Measurements from ENCODE around the gene CHD6.

The CHD6 gene

GRCh38 chr20:41499064-41499463 lies 119.1 kb downstream of the CHD6 start:
- no peak overlapping the region for H4K91ac ChIP-seq (ENCODE audit: low read length)
- no peaks in the 10 kb centered on the region for H3K9me3 ChIP-seq (ENCODE audit: control insufficient read depth, low read length)
- no peak for DNase-seq
- no peaks in the 10 kb centered on the region for H3K4me1 ChIP-seq (ENCODE audit: control insufficient read depth, insufficient read depth, low read depth, low read length)
- H4K8ac ChIP-seq (ENCODE audit: low read length): no peak overlapping the region
- no peak overlapping the region for H2BK15ac ChIP-seq (ENCODE audit: low read depth, poor library complexity, severe bottlenecking)
- no peak overlapping the region for H2BK120ac ChIP-seq (ENCODE audit: low read depth, low read length)
- H3K18ac ChIP-seq (ENCODE audit: low read depth in 1 of 2, low read length in 2 of 2): no peak overlapping the region
- no peak overlapping the region for H2BK12ac ChIP-seq (ENCODE audit: low read length in 2 of 2)
- peaks cover 7 to 50% of the 10 kb centered on the region in 2 experiments for H3K36me3 ChIP-seq (ENCODE audit: control insufficient read depth in 1 of 2, insufficient read depth in 2 of 2, low read depth in 1 of 2, low read length in 2 of 2)
- no peak overlapping the region for H3K14ac ChIP-seq (ENCODE audit: low read length in 2 of 2)
- no peak overlapping the region for H3K27ac ChIP-seq (ENCODE audit: low read length, poor library complexity, severe bottlenecking)
- H3K9ac ChIP-seq (ENCODE audit: low read length): no peak overlapping the region
- no peak overlapping the region for H3K4me2 ChIP-seq (ENCODE audit: low read length, poor library complexity, severe bottlenecking)
- H3K79me1 ChIP-seq (replicated peaks; ENCODE audit: low read length, poor library complexity, severe bottlenecking): peaks cover 11% of the 10 kb centered on the region
- no peak overlapping the region for H2AK5ac ChIP-seq (ENCODE audit: low read length, severe bottlenecking)
- no peak overlapping the region for H3K4ac ChIP-seq (ENCODE audit: low read depth in 1 of 2, low read length in 2 of 2)
- H3K27me3 ChIP-seq (ENCODE audit: control insufficient read depth in 1 of 2, insufficient read depth in 1 of 2, low read length in 2 of 2): no peaks in the 10 kb centered on the region
- H3K23ac ChIP-seq (ENCODE audit: low read length in 2 of 2): no peak overlapping the region
- no peak overlapping the region for H3K4me3 ChIP-seq (ENCODE audit: insufficient read depth in 1 of 2, low read depth in 1 of 2, low read length in 2 of 2)
- H2BK5ac ChIP-seq (ENCODE audit: low read depth, low read length, poor library complexity, severe bottlenecking): no peak overlapping the region
- H2AFZ ChIP-seq (ENCODE audit: low read depth, low read length): no peak overlapping the region

GRCh38 chr20:41497186-41497895 lies 120.8 kb downstream of the CHD6 start:
- Histone ChIP-seq H2BK5ac (ENCODE audit: low read depth, low read length, poor library complexity, severe bottlenecking) (no peak overlapping the region), H3K27me3 (ENCODE audit: control insufficient read depth in 1 of 2, insufficient read depth in 1 of 2, low read length in 2 of 2) (no peaks in the 10 kb centered on the region), H3K9ac (ENCODE audit: low read length) (no peak overlapping the region), H2BK15ac (ENCODE audit: low read depth, poor library complexity, severe bottlenecking) (no peak overlapping the region), H3K18ac (ENCODE audit: low read depth in 1 of 2, low read length in 2 of 2) (no peak overlapping the region), H2AFZ (ENCODE audit: low read depth, low read length) (no peak overlapping the region), H3K4me2 (ENCODE audit: low read length, poor library complexity, severe bottlenecking) (no peak overlapping the region), H2BK12ac (ENCODE audit: low read length in 2 of 2) (no peak overlapping the region), H3K23ac (ENCODE audit: low read length in 2 of 2) (no peak overlapping the region), H3K79me1 (replicated peaks; ENCODE audit: low read length, poor library complexity, severe bottlenecking) (peaks cover 9% of the 10 kb centered on the region), H3K36me3 (ENCODE audit: control insufficient read depth in 1 of 2, insufficient read depth in 2 of 2, low read depth in 1 of 2, low read length in 2 of 2) (peaks cover 7 to 67% of the 10 kb centered on the region in 2 experiments), H4K8ac (ENCODE audit: low read length) (no peak overlapping the region), H2AK5ac (ENCODE audit: low read length, severe bottlenecking) (no peak overlapping the region), H2BK120ac (ENCODE audit: low read depth, low read length) (no peak overlapping the region), H3K4me3 (ENCODE audit: insufficient read depth in 1 of 2, low read depth in 1 of 2, low read length in 2 of 2) (no peak overlapping the region), H3K4me1 (ENCODE audit: control insufficient read depth, insufficient read depth, low read depth, low read length) (no peaks in the 10 kb centered on the region), H3K9me3 (ENCODE audit: control insufficient read depth, low read length) (no peaks in the 10 kb centered on the region), H3K27ac (ENCODE audit: low read length, poor library complexity, severe bottlenecking) (no peak overlapping the region), H3K14ac (ENCODE audit: low read length in 2 of 2) (no peak overlapping the region), H3K4ac (ENCODE audit: low read depth in 1 of 2, low read length in 2 of 2) (no peak overlapping the region), H4K91ac (ENCODE audit: low read length) (no peak overlapping the region)
- DNase-seq: peak; percentile 86
- 76% methylated on average over 7 of the region's 9 CpGs for WGBS

GRCh38 chr20:41494451-41494850 lies 123.7 kb downstream of the CHD6 start:
- Histone ChIP-seq H3K23ac (ENCODE audit: low read length in 2 of 2) (no peak overlapping the region), H2AFZ (ENCODE audit: low read depth, low read length) (no peak overlapping the region), H3K79me1 (replicated peaks; ENCODE audit: low read length, poor library complexity, severe bottlenecking) (peaks cover 12% of the 10 kb centered on the region), H3K14ac (ENCODE audit: low read length in 2 of 2) (no peak overlapping the region), H2BK120ac (ENCODE audit: low read depth, low read length) (no peak overlapping the region), H4K8ac (ENCODE audit: low read length) (no peak overlapping the region), H3K18ac (ENCODE audit: low read depth in 1 of 2, low read length in 2 of 2) (no peak overlapping the region), H3K27ac (ENCODE audit: low read length, poor library complexity, severe bottlenecking) (no peak overlapping the region), H3K4me3 (ENCODE audit: insufficient read depth in 1 of 2, low read depth in 1 of 2, low read length in 2 of 2) (no peak overlapping the region), H2BK12ac (ENCODE audit: low read length in 2 of 2) (no peak overlapping the region), H3K27me3 (ENCODE audit: control insufficient read depth in 1 of 2, insufficient read depth in 1 of 2, low read length in 2 of 2) (no peaks in the 10 kb centered on the region), H4K91ac (ENCODE audit: low read length) (no peak overlapping the region), H3K9ac (ENCODE audit: low read length) (no peak overlapping the region), H3K36me3 (ENCODE audit: control insufficient read depth in 1 of 2, insufficient read depth in 2 of 2, low read depth in 1 of 2, low read length in 2 of 2) (peaks cover 19 to 91% of the 10 kb centered on the region in 2 experiments), H3K4me1 (ENCODE audit: control insufficient read depth, insufficient read depth, low read depth, low read length) (no peaks in the 10 kb centered on the region), H3K9me3 (ENCODE audit: control insufficient read depth, low read length) (no peaks in the 10 kb centered on the region), H2AK5ac (ENCODE audit: low read length, severe bottlenecking) (no peak overlapping the region), H2BK5ac (ENCODE audit: low read depth, low read length, poor library complexity, severe bottlenecking) (no peak overlapping the region), H2BK15ac (ENCODE audit: low read depth, poor library complexity, severe bottlenecking) (no peak overlapping the region), H3K4ac (ENCODE audit: low read depth in 1 of 2, low read length in 2 of 2) (no peak overlapping the region), H3K4me2 (ENCODE audit: low read length, poor library complexity, severe bottlenecking) (no peak overlapping the region)
- WGBS: 87% methylated on average over 4 of the region's 4 CpGs
- no peak for DNase-seq

- H2AK5ac ChIP-seq (ENCODE audit: low read length, severe bottlenecking): peak overlapping the region; percentile 98
- H2BK15ac ChIP-seq (ENCODE audit: low read depth, poor library complexity, severe bottlenecking): no peak overlapping the region
- no peak overlapping the region for H3K4ac ChIP-seq (ENCODE audit: low read depth in 1 of 2, low read length in 2 of 2)
- H3K27me3 ChIP-seq (ENCODE audit: control insufficient read depth in 1 of 2, insufficient read depth in 1 of 2, low read length in 2 of 2): no peaks in the 10 kb centered on the region
- DNase-seq: no peak
- H3K9me3 ChIP-seq (ENCODE audit: control insufficient read depth, low read length): no peaks in the 10 kb centered on the region
- no peak overlapping the region for H3K4me2 ChIP-seq (ENCODE audit: low read length, poor library complexity, severe bottlenecking)
- WGBS: 100% methylated on average over 1 of the region's 1 CpG
- no peak overlapping the region for H2BK120ac ChIP-seq (ENCODE audit: low read depth, low read length)
- H3K18ac ChIP-seq (ENCODE audit: low read depth in 1 of 2, low read length in 2 of 2): peak overlapping the region; percentile 21 to 41
- peak overlapping the region in 1 of 2 experiments; percentile 20 for H3K14ac ChIP-seq (ENCODE audit: low read length in 2 of 2)
- H2AFZ ChIP-seq (ENCODE audit: low read depth, low read length): no peak overlapping the region
- H3K79me1 ChIP-seq (replicated peaks; ENCODE audit: low read length, poor library complexity, severe bottlenecking): peaks cover under 1% of the 10 kb centered on the region
- peaks cover 4% of the 10 kb centered on the region for H3K4me1 ChIP-seq (ENCODE audit: control insufficient read depth, insufficient read depth, low read depth, low read length)
- H4K91ac ChIP-seq (ENCODE audit: low read length): no peak overlapping the region
- peak overlapping the region; percentile 95 for H3K27ac ChIP-seq (ENCODE audit: low read length, poor library complexity, severe bottlenecking)
- peak overlapping the region in 1 of 2 experiments; percentile 66 for H2BK12ac ChIP-seq (ENCODE audit: low read length in 2 of 2)
- H3K23ac ChIP-seq (ENCODE audit: low read length in 2 of 2): no peak overlapping the region
- H3K9ac ChIP-seq (ENCODE audit: low read length): no peak overlapping the region
- H2BK5ac ChIP-seq (ENCODE audit: low read depth, low read length, poor library complexity, severe bottlenecking): peak overlapping the region; percentile 84
- H4K8ac ChIP-seq (ENCODE audit: low read length): no peak overlapping the region
- H3K4me3 ChIP-seq (ENCODE audit: insufficient read depth in 1 of 2, low read depth in 1 of 2, low read length in 2 of 2): no peak overlapping the region
- peaks cover 10 to 80% of the 10 kb centered on the region in 2 experiments for H3K36me3 ChIP-seq (ENCODE audit: control insufficient read depth in 1 of 2, insufficient read depth in 2 of 2, low read depth in 1 of 2, low read length in 2 of 2)
These were observed 134.6 kb downstream of the CHD6 start for GRCh38 chr20:41483553-41483930.
